BLaER1 treated with 17β-estradiol and CSF1 and Interleukin-3, amounts not matched to agents 10 nM and 100 nM (cell line): ENCODE measurements around the gene HSD3B1.

Experiments
- H3K27ac ChIP-seq, 11 experiments: shearing (Covaris generic); formaldehyde crosslinking; 2 replicates each; pipeline ENCODE4 v1.8.1; 2022
- H3K27me3 ChIP-seq, 11 experiments: shearing (Covaris generic); formaldehyde crosslinking; 2 replicates each; pipeline ENCODE4 v1.8.1; 2022
- H3K36me3 ChIP-seq, 11 experiments: shearing (Covaris generic); formaldehyde crosslinking; 2 replicates each; pipeline ENCODE4 v1.8.1; 2022
- H3K4me1 ChIP-seq, 10 experiments: shearing (Covaris generic); formaldehyde crosslinking; 2 replicates each; pipeline ENCODE4 v1.8.1; 2022
- H3K4me2 ChIP-seq, 11 experiments: shearing (Covaris generic); formaldehyde crosslinking; 2 replicates each; pipeline ENCODE4 v1.8.1; 2022
- H3K4me3 ChIP-seq, 10 experiments: shearing (Covaris generic); formaldehyde crosslinking; 2 replicates each; pipeline ENCODE4 v1.8.1; 2022
- H3K9ac ChIP-seq, 11 experiments: shearing (Covaris generic); formaldehyde crosslinking; 2 replicates each; pipeline ENCODE4 v1.8.1; 2022
- H3K9me3 ChIP-seq, 11 experiments: shearing (Covaris generic); formaldehyde crosslinking; replicated peaks in 1 of 11; 2 replicates each; pipeline ENCODE4 v1.8.1; 2022
- H4K20me1 ChIP-seq, 11 experiments: shearing (Covaris generic); formaldehyde crosslinking; 2 replicates each; pipeline ENCODE4 v1.8.1; 2022
- Cebpa-rat ChIP-seq, 11 experiments: shearing (Covaris generic); IDR thresholded peaks; 2 replicates each; pipeline ENCODE4 v1.8.1; 2022

Gene HSD3B1

DNA sequence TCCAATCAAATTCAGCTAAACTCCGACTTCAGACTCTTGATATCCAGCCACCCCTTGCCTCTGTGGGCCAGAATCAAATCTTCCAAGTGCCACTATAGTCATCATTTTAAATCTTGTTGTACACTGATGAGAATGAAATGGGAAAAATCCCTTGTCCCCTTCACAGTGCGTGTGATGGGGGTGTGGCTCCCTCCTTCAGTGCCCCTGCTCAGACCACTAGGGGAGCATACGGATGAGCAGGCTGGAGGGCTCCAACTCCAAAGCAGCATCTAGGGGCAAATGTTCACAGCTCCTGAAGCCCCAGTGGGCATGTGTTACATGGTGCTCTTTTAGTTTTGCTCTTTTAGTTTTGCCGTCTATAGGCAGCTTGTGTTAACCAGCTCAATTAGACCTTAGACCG lies 35.4 kb upstream of the HSD3B1 start:
- Histone ChIP-seq H3K4me1 (no peaks in the 10 kb centered on the region), H3K9me3 (no peaks in the 10 kb centered on the region), H3K27ac (no peak overlapping the region), H4K20me1 (no peaks in the 10 kb centered on the region), H3K27me3 (no peaks in the 10 kb centered on the region), H3K36me3 (no peaks in the 10 kb centered on the region), H3K9ac (no peak overlapping the region), H3K4me2 (no peak overlapping the region), H3K4me3 (no peak overlapping the region)
- no peak for TF ChIP-seq Cebpa-rat (IDR thresholded peaks at IDR 0.05)

GRCh38 chr1:119472080-119472818 lies 34.8 kb upstream of the HSD3B1 start:
- no peaks in the 10 kb centered on the region for H3K9me3 ChIP-seq
- H3K4me2 ChIP-seq: no peak overlapping the region
- H3K9ac ChIP-seq: no peak overlapping the region
- no peaks in the 10 kb centered on the region for H3K27me3 ChIP-seq
- no peaks in the 10 kb centered on the region for H4K20me1 ChIP-seq
- H3K27ac ChIP-seq: no peak overlapping the region
- no peaks in the 10 kb centered on the region for H3K36me3 ChIP-seq
- no peak overlapping the region for H3K4me3 ChIP-seq
- no peaks in the 10 kb centered on the region for H3K4me1 ChIP-seq
- no peak for TF ChIP-seq Cebpa-rat (IDR thresholded peaks at IDR 0.05)

DNA sequence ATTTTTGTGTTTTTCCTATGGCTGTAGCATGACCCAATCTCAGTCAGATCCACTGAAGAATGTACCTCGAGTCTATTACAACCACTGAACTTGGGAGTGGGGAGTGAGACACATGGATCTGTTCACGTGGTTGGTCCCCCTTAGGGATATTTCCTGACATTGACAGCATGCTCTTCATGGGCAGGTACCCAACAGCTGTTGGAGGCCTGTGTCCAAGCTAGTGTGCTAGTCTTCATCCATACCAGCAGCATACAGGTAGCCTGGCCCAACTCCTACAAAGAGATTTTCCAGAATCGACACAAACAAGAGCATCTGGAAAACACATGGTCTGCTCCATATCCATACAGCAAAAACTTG lies 34.2 kb upstream of the HSD3B1 start:
- Histone ChIP-seq H4K20me1 (no peaks in the 10 kb centered on the region), H3K9me3 (no peaks in the 10 kb centered on the region), H3K4me3 (no peak overlapping the region), H3K4me1 (no peaks in the 10 kb centered on the region), H3K36me3 (no peaks in the 10 kb centered on the region), H3K27me3 (no peaks in the 10 kb centered on the region), H3K27ac (no peak overlapping the region), H3K4me2 (no peak overlapping the region), H3K9ac (no peak overlapping the region)
- no peak for TF ChIP-seq Cebpa-rat (IDR thresholded peaks at IDR 0.05)

DNA sequence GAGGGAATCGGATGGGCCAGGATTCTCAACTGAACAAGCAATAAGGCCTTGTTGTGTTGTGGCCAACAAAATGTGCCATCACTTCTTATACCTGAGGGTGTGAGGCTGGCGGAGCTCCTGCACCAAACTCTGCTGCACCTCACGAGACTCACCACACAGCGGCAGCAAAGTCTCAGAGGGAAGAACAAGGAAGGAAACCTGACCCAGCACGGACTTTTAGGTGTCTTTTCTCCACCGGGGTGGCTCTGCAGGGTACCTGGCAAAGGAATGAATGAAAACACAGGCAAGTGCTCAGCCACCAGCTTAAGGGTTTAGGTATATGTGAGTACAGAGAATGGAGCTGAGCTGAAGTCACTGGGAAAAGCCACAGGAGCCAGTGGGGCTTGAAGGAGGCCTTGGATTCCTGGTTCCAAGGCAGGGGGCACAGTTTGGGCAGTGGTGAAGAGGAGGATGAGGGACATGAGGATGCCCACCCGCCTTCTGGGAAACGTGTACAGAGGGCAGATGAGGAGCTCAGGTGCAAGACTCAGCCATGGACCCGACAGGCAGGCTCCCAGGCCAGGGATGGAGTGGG lies 31.1 kb upstream of the HSD3B1 start:
- no peak for TF ChIP-seq Cebpa-rat (IDR thresholded peaks at IDR 0.05)
- no peaks in the 10 kb centered on the region for H3K9me3 ChIP-seq

DNA sequence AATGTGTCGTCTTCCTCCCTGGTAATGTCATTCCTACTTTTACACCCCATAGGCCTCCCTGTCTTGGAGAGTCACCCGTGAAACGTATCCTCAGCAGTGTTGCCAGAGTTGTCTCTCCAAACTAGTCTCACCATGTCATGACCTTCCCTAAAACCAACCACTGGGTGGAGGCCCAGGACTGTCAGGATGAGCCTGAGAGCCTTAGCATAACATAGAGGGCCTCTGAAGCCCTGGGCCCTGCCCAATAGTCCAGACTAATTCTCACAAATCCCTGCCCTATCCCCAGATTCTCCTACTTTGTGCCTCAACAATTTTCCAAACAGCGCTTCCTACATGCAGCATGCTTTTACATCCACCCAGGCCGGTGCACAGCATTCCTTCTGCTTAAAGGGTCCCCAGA lies 29.3 kb upstream of the HSD3B1 start:
- no peaks in the 10 kb centered on the region for H3K36me3 ChIP-seq
- TF ChIP-seq Cebpa-rat (IDR thresholded peaks at IDR 0.05): no peak
- H3K27me3 ChIP-seq: no peaks in the 10 kb centered on the region
- no peaks in the 10 kb centered on the region for H3K4me1 ChIP-seq
- H4K20me1 ChIP-seq: no peaks in the 10 kb centered on the region
- no peak overlapping the region for H3K27ac ChIP-seq
- no peaks in the 10 kb centered on the region for H3K9me3 ChIP-seq
- H3K9ac ChIP-seq: no peak overlapping the region
- no peak overlapping the region for H3K4me2 ChIP-seq
- H3K4me3 ChIP-seq: no peak overlapping the region

More for the DNA sequence above, 31.1 kb upstream of the HSD3B1 start:
- no peak overlapping the region for H3K4me2 ChIP-seq
- no peak overlapping the region for H3K4me3 ChIP-seq
- H4K20me1 ChIP-seq: no peaks in the 10 kb centered on the region
- H3K36me3 ChIP-seq: no peaks in the 10 kb centered on the region
- no peaks in the 10 kb centered on the region for H3K27me3 ChIP-seq
- no peak overlapping the region for H3K27ac ChIP-seq
- H3K9ac ChIP-seq: no peak overlapping the region
- H3K4me1 ChIP-seq: no peaks in the 10 kb centered on the region

- Histone ChIP-seq H3K36me3 (no peaks in the 10 kb centered on the region), H3K9ac (no peak overlapping the region), H3K9me3 (no peaks in the 10 kb centered on the region), H3K27me3 (no peaks in the 10 kb centered on the region), H3K4me2 (no peak overlapping the region), H3K4me3 (no peak overlapping the region), H4K20me1 (no peaks in the 10 kb centered on the region), H3K27ac (no peak overlapping the region), H3K4me1 (no peaks in the 10 kb centered on the region)
- no peak for TF ChIP-seq Cebpa-rat (IDR thresholded peaks at IDR 0.05)
Observed at GRCh38 chr1:119480175-119480574, 26.8 kb upstream of the HSD3B1 start.

DNA sequence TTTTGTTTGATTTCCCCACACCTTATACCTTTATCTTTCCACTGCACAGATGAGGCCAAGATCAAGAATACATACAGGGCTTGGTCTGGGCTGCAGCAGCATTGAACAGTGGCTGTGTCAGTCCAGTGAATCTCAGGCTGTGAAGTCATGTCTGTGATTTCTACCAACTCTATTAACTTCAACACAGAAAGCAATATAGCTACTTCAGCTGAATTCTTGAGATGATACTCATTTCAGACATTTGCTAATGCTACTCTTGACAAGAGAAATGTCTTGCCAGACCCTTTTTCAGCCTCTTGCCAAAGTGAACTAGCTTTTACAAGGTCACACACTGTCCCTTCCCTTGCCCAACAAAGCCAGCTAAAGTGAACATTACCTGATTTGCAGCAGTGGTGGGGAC lies 25.1 kb upstream of the HSD3B1 start:
- Histone ChIP-seq H3K4me3 (no peak overlapping the region), H3K27me3 (no peaks in the 10 kb centered on the region), H4K20me1 (no peaks in the 10 kb centered on the region), H3K9ac (no peak overlapping the region), H3K27ac (no peak overlapping the region), H3K9me3 (no peaks in the 10 kb centered on the region), H3K4me2 (no peak overlapping the region), H3K4me1 (no peaks in the 10 kb centered on the region), H3K36me3 (no peaks in the 10 kb centered on the region)
- no peak for TF ChIP-seq Cebpa-rat (IDR thresholded peaks at IDR 0.05)

DNA sequence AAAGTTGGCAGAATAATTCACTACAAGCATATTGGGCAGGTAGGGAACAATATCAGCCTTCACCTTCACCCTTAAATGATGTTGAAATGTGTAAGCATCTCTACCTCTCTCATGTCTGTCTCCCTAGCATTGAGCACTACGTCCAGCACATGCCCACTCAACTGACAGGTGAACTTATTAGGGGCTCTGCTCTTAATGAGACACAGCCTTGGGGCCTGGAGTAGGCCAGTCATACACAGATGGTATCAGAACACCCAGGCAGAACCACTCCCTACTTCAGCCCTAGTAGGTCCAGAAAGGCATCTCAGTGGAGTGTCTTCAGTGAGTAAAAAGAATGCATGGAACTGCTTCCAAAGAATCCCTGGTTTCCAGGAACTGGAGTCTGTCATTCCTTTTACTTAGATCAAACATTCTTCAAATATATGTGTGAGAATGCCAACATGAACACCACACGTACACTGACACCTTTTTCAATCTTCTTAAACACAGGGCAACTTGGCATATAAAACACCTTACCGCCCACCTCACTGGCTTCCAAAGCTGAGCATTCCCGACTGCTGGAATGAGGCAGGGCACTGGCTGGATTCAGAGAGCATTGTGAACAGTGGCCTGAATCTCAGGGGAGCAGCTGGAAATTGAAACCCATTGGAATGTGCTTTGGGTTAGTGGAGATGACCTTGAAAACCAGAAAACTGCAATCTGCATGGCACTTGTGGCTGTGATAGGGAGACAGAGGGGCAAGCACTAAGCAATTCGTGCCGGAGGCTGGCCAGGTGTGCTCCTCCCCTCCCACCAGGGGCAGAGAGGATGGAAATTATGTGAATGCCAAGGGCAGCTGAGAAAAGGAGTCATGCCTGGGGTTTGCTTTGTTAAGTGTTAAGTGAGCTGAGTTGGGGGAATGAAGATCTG lies 24.2 kb upstream of the HSD3B1 start:
- H3K9me3 ChIP-seq: no peaks in the 10 kb centered on the region
- no peak overlapping the region for H3K9ac ChIP-seq
- no peaks in the 10 kb centered on the region for H3K27me3 ChIP-seq
- H3K4me2 ChIP-seq: no peak overlapping the region
- no peak overlapping the region for H3K4me3 ChIP-seq
- H3K4me1 ChIP-seq: no peaks in the 10 kb centered on the region
- no peaks in the 10 kb centered on the region for H3K36me3 ChIP-seq
- no peak for TF ChIP-seq Cebpa-rat (IDR thresholded peaks at IDR 0.05)
- H4K20me1 ChIP-seq: no peaks in the 10 kb centered on the region
- no peak overlapping the region for H3K27ac ChIP-seq

GRCh38 chr1:119483441-119484200 lies 23.4 kb upstream of the HSD3B1 start:
- no peaks in the 10 kb centered on the region for H3K27me3 ChIP-seq
- H4K20me1 ChIP-seq: no peaks in the 10 kb centered on the region
- no peak overlapping the region for H3K27ac ChIP-seq
- H3K4me1 ChIP-seq: no peaks in the 10 kb centered on the region
- H3K9ac ChIP-seq: no peak overlapping the region
- H3K36me3 ChIP-seq: no peaks in the 10 kb centered on the region
- TF ChIP-seq Cebpa-rat (IDR thresholded peaks at IDR 0.05): no peak
- H3K4me2 ChIP-seq: no peak overlapping the region
- H3K4me3 ChIP-seq: no peak overlapping the region
- H3K9me3 ChIP-seq: no peaks in the 10 kb centered on the region
